Stimulated activated CD8-positive, alpha-beta memory T cell treated with anti-CD3 and anti-CD28 coated beads, Interleukin-4, amount 100 ng/mL, for 24 hours (primary cell): ENCODE results near the gene GLIS1.

Experiments
- DNase-seq: peaks from one replicate; pipeline ENCODE4 v3.0.0-alpha.2; 2020; ENCODE audit warnings: low read depth

The GLIS1 gene

GRCh38 chr1:53548031-53548491 lies 190.9 kb downstream of the GLIS1 start:
- DNase-seq = no peak

- no peak for DNase-seq
Observed at GRCh38 chr1:53547231-53547790, 191.7 kb downstream of the GLIS1 start.

DNA sequence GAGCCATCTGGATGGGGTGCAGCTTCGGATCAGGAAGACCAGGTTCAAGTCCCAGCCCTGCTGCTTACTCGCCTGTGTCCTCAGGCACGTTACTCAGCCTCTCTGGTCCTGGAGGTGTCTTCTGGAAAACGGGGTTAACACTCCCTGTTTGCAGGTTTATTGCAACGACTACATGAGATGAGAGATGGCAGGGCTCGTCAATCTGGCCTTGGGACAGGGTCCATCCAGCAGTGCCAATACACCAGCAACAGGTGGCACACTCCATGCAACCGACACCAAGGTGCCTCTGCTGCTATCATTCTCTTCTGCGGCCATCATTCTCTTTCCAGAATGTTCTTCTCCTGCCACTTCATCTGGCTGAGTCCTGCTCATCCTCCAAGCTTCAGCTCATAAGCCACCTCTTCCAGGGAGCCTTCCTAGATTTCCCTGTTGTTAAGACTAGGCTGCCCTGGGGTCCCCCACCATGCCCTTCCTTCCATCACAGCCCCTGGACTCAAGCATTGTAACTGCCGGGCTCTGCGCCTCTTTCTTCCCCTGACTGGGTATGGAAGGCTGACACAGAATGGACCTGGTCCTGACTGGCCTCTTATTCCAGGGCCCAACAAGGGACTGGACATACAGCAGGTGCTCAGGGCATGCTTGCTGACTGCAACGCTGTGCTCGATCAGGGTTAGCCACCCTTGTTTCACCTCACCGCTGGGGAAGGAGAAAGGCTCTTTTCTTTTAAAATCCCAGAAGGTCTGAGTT lies 192.4 kb downstream of the GLIS1 start:
- no peak for DNase-seq

- no peak for DNase-seq
Observed at GRCh38 chr1:53545663-53546408, 193.1 kb downstream of the GLIS1 start.

- DNase-seq = no peak
Observed at GRCh38 chr1:53544728-53545515, 194.0 kb downstream of the GLIS1 start.

- no peak for DNase-seq
Observed at GRCh38 chr1:53543778-53544695, 194.9 kb downstream of the GLIS1 start.

GRCh38 chr1:53543130-53543777 lies 195.7 kb downstream of the GLIS1 start:
- no peak for DNase-seq

DNA sequence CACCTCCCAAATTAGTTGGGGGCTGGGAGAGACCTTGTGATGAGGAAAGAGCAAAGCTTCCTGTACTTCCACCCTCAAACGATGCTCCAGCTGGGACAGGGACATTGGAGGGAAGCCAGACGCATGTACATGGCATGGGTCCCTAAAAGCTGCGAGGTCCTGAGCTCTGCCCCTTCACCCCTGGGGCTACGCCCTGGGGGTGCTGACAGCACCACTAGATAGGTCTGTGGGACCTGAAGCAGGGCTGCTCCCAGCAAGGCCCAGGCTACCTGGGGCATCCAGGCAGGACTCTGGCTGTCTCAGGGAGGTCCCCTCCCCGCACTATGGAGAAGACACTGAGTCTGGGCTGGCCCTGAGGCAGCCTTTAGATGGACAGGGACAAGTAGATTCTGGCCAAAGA lies 196.4 kb downstream of the GLIS1 start:
- DNase-seq = no peak

DNA sequence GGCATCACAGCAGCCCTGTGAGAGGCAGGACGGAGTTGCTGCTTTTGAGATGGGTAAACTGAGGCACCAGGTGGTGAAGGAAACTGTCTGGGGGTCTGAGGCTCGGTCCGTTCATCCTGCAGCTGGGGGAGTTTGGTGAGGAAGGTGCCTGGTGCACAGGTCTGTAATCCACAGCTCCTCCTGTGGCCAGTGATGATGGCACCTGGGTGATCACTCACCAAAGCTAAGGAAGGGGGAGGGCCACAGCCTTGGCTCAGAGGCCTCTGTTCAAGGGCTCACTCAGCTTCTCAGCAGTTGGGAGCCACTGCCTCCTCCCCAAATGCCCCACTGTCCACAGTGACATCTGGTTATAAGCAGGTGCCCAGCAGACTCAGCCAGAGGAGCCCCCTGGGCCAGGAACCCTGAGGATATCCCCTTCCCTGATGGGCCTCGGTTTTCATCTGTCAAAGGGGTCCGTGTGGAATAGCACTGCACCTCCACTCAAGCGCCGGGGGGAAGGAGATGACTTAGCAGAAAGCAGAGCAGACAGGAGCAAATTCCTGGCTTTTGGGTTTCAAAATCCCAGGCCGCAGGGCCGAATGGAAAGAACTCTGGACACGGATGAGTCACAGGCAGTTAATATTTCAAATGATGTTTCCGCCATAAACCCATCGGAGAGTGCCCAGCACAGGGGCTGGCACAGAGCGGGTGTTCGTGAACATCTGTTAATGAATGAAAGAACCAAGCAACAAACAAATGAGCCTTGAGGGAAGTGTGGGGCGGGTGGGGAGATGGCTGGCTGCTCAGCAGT lies 197.0 kb downstream of the GLIS1 start:
- DNase-seq = no peak

DNA sequence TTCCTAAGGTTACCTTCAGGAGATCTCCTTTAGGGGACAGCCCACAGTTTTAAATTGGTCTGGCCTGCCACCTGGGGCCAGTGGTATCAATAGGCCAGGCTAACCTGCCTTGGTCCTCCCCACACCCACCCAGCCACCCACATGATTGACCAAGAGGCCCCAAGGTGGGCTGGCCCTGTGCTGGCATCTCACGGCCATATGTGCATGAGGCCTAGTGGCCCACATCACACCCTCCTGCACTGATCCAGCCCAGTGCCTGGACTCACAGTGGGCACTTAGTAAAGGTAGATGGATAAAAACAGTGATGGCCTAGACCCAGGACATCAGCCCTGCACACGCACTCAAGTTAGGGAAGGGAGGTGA lies 197.7 kb downstream of the GLIS1 start:
- no peak for DNase-seq

- no peak for DNase-seq
Observed at GRCh38 chr1:53540604-53541262, 198.2 kb downstream of the GLIS1 start.

DNA sequence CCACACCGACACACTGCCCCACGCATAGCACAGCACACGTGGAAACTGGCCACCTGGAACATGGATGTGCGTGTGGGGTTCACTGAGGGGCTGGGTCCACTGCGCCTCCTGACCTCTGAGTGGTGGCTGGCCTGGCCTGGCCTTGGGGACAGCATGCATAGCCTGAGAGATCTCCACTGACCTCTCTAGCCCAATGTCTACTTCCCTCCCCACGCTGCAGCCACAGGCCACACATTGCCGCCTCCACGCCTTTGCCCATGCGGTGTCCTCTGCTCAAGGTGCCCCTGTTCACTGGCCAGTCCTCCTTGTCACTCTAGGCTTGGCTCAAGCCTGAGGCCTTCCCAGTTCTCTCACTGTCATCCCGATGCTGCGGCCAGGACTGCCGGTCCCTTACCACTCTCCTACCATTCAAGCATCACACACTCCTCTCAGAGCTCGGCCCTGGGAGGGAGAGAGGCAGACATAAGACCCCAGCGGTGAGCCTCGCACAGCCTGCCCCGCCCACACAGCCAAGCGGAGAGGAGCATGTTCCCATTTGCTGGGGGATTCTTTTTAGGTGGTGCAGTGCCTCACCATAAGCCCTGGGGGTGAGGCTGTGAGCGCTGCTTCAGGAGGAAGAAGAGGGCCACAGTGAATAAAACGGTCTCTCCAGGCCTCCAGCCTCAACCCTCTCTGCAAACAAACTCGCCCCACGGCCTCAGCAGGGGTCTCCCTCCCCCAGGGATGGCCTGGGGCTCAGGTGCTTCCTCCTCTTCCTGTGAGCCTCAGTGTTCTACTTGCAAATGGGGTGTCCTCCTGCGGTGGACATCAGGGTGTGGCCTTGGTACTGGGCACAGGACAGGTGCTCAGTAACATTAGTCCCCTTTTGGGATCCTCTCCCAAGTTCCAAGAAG lies 199.0 kb downstream of the GLIS1 start:
- no peak for DNase-seq

- DNase-seq = no peak
Observed at GRCh38 chr1:53539226-53539625, 199.7 kb downstream of the GLIS1 start.

DNA sequence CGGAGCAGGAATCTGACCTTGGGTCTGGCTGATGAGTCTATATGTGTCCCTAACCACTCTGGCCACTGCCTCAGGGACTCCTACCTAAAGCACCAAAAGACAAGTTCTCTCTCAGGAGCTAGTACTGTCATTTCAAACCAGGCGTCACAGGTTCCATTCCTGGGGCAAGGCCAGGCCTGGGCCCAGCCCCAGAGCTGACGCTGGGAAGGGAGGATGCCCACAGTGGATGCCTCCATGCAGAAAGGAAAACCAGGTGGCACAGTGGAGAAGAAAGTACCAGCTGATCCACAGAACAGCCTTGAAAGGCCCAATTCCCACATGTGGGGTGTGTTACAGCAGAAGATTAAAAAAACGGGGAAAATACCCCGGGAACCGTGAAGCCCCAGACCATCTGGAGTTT lies 202.4 kb downstream of the GLIS1 start:
- no peak for DNase-seq

DNA sequence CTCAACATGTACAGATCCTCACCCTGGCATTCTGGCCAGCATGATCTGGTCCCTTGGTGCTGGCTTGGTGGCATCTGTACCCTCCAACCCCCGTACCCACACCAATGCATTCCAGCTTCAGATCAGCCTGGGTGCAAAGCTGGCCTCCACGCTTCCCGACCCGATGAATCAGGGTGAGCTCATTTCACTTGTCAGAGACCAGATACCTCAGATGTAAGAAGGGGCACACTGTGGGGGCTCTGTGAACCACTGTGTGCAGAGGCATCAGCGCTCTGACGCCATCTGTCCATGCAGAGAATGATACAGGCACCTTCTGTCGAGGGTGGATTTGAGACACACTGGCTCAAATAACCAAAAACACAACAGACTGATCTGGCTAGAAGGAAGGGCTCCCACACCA lies 203.1 kb downstream of the GLIS1 start:
- no peak for DNase-seq

DNA sequence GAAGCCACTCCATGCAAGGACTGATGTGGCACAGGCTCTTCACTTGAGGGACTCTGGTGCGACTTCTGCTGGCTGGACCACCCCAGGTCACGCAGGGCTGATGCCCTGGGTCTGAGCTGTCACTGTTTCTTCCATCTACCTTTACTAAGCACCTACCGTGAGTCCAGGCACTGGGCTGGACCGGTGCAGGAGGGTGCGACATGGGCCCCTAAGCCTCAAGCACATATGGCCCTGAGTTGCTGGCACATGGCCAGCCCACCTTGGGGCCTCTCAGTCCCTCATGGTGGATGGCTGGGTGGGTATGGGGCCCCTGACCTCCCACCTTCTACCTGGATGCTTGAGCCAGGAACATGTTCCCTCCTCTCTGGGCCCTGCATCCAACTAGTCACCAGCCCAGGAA lies 203.7 kb downstream of the GLIS1 start:
- DNase-seq = no peak

DNA sequence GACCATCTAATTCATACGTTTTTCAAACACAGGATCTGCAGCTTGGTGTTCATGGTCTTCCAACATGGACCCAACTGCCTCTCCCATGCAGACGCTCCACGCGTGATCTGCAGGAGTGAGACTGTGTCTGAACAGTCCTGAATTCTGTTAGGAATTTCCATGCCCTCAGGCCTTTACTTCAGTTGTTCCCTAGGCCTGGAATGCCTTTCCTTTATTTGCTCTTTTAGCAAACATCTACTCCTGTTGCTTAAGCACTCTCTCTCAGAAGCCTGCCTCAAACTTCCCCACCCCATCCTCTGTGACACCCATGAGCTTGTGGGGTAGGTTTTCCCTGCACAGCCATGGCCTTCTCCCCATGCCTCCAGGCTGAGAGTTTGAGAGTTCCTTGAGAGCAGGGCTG lies 206.1 kb downstream of the GLIS1 start:
- no peak for DNase-seq

- no peak for DNase-seq
Observed at GRCh38 chr1:53532377-53532776, 206.6 kb downstream of the GLIS1 start.
